Activated CD4-positive, alpha-beta memory T cell treated with anti-CD3 and anti-CD28 coated beads, Interleukin-2, amount 10 ng/mL, durations not matched to agents 7 days and 5 days (primary cell): Measurements from ENCODE around the gene CYP26B1. TPM values are rescaled to one million over a fixed set of nuclear protein-coding genes. Genes with fewer than 3 reads are reported as not detected.

Experiments
- CTCF ChIA-PET: fragments of 350-600 bp; sonication (Branson Sonifier 250); formaldehyde crosslinking; loops from one replicate; lab custom pipeline; 2021; ENCODE audit warnings: antibody characterized with exemption, inconsistent platforms; lab: Charles Lee
- POLR2A ChIA-PET: fragments of 350-600 bp; sonication (Branson Sonifier 250); formaldehyde crosslinking; loops from one replicate; lab custom pipeline; 2021; ENCODE audit warnings: antibody characterized with exemption; lab: Charles Lee
- DNase-seq: peaks from one replicate; pipeline ENCODE4 v3.0.0-alpha.2; 2020
- H3K27ac Mint-ChIP-seq: one replicate; pipeline ENCODE4 v1.8.0; 2021; ENCODE audit warnings: mild to moderate bottlenecking, mixed read lengths
- H3K27me3 Mint-ChIP-seq: one replicate; pipeline ENCODE4 v1.8.0; 2021; ENCODE audit warnings: mixed read lengths
- H3K36me3 Mint-ChIP-seq: one replicate; pipeline ENCODE4 v1.8.0; 2021; ENCODE audit warnings: low read depth, mixed read lengths
- H3K4me1 Mint-ChIP-seq: one replicate; pipeline ENCODE4 v1.8.0; 2021; ENCODE audit warnings: mixed read lengths
- H3K4me3 Mint-ChIP-seq: one replicate; pipeline ENCODE4 v1.8.0; 2021; ENCODE audit warnings: mild to moderate bottlenecking, mixed read lengths
- H3K9me3 Mint-ChIP-seq: one replicate; pipeline ENCODE4 v1.8.0; 2021; ENCODE audit warnings: mixed read lengths
- total RNA-seq, 2 experiments: library from RNA; stranded (reverse); gene quantifications; one replicate each; pipeline ENCODE4 v1.2.3, GENCODE V29; 2021

The CYP26B1 gene, protein sequence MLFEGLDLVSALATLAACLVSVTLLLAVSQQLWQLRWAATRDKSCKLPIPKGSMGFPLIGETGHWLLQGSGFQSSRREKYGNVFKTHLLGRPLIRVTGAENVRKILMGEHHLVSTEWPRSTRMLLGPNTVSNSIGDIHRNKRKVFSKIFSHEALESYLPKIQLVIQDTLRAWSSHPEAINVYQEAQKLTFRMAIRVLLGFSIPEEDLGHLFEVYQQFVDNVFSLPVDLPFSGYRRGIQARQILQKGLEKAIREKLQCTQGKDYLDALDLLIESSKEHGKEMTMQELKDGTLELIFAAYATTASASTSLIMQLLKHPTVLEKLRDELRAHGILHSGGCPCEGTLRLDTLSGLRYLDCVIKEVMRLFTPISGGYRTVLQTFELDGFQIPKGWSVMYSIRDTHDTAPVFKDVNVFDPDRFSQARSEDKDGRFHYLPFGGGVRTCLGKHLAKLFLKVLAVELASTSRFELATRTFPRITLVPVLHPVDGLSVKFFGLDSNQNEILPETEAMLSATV
- total RNA-seq: not detected

DNA sequence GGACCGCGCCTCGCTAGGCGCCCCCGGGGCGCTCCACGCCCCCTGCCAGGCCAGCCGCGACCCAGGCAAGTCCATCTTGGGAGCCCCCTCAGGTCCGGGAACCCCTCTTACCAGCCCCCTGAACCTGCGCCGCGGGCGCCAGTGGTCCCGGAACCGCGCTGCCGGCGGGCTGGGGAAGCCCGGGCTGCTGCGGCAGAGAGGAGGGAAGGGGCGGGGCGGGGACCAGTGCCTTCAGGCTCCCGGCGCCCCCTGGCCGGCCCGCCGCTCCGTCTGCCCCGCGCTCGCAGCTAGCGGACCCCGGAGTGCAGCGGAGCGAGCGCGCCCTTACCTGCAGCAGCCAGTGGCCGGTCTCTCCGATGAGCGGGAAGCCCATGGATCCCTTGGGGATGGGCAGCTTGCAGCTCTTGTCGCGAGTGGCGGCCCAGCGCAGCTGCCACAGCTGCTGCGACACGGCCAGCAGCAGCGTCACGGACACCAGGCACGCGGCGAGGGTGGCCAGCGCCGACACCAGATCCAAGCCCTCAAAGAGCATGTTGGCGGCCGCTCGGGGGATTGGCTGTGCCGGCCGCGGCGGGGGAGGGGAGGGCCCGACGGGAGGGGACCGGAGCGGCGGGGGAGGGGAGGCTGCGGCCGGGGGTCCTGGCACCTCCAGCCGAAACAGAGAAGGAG is at the start of gene CYP26B1:
CYP26B1 (minus strand) TSS at position 560 of the 669 bp plus-strand sequence; CDS start at position 532, 28 bp downstream.
- peak within 1 kb of the TSS; percentile 55 for H3K27ac Mint-ChIP-seq
- H3K36me3 Mint-ChIP-seq: peaks cover 6% of the 10 kb centered on the region
- CTCF ChIA-PET: interaction anchor here (1.5 kb wide), 1 partner anchor 224 kb away, joined by 3 read pairs; no protein-coding TSS in a partner anchor
- peaks cover 34% of the 10 kb centered on the region for H3K4me1 Mint-ChIP-seq
- peaks cover 68% of the 10 kb centered on the region for H3K27me3 Mint-ChIP-seq
- no peaks in the 10 kb centered on the region for H3K9me3 Mint-ChIP-seq
- peak; percentile 11 for DNase-seq
- H3K4me3 Mint-ChIP-seq: peak within 1 kb of the TSS; percentile 61
- POLR2A ChIA-PET: no interaction called here

DNA sequence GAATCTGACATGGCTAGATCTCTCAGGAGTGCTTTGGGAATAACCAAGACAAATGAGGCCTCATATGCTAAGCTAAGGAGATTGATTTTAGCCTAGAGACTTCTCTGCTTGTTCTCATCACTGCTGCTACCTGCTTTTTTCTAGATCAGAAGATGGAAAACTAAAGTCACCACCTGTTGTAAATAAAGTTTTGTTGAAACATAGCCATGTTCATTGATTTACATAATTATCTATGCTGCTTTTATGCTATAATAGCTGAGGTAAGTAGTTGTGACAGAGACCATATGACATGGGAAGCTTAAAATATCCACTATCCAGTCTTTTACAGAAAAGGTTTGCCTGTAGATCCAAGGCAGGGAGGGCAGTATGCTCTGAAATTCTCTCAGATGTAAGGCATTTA is 46.1 kb upstream of the CYP26B1 start:
- no peaks in the 10 kb centered on the region for H3K9me3 Mint-ChIP-seq

DNA sequence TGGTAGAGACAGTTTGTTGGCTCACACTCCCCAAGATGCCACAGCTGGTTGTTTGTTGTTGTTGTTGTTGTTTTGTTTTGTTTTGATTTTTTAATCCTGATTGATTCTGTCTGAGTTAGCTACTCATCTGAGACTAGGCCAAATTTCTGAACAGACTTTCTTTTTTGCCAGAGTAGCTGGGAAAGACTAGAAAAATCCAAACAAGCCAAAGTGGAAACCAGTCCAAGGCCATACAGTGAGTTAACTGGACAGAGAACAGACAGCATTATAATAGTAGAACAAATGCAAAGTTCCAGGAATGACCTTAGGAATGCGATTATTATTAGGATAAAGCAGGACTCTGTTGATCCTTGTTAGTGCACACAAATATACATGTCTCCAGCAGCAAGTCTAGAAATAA is 43.8 kb upstream of the CYP26B1 start:
- H3K36me3 Mint-ChIP-seq: no peaks in the 10 kb centered on the region
- no peak overlapping the region for H3K4me3 Mint-ChIP-seq
- H3K9me3 Mint-ChIP-seq: no peaks in the 10 kb centered on the region
- ChIA-PET CTCF (no interaction called here), POLR2A (no interaction called here)
- no peaks in the 10 kb centered on the region for H3K27me3 Mint-ChIP-seq
- no peak for DNase-seq
- no peaks in the 10 kb centered on the region for H3K4me1 Mint-ChIP-seq
- no peak overlapping the region for H3K27ac Mint-ChIP-seq

More for the DNA sequence above, 46.1 kb upstream of the CYP26B1 start:
- DNase-seq: no peak
- Mint-ChIP-seq H3K36me3 (no peaks in the 10 kb centered on the region), H3K4me1 (no peaks in the 10 kb centered on the region), H3K27me3 (no peaks in the 10 kb centered on the region), H3K27ac (no peak overlapping the region), H3K4me3 (no peak overlapping the region)
- ChIA-PET CTCF (no interaction called here), POLR2A (no interaction called here)

DNA sequence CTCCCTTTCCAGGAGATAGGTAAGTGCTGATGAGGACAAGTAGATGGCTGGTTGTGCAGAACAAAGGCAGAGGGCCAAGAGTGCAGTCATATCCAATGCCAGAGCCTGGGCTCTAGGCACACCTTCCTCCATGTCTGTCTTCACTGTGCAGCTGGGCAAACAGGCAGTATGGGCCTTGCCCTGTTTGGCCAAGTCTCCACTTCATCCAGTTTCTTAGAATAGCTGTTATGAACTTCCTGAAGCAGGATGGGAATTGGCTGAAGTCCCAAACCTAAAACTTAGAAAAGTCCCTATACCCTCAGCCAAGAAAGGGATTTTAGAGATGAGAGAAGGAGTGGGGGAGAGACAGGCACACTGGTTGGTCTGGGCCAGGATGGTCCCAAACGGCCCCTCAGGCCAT is 37.5 kb upstream of the CYP26B1 start:
- DNase-seq: no peak
- no peaks in the 10 kb centered on the region for H3K4me1 Mint-ChIP-seq

DNA sequence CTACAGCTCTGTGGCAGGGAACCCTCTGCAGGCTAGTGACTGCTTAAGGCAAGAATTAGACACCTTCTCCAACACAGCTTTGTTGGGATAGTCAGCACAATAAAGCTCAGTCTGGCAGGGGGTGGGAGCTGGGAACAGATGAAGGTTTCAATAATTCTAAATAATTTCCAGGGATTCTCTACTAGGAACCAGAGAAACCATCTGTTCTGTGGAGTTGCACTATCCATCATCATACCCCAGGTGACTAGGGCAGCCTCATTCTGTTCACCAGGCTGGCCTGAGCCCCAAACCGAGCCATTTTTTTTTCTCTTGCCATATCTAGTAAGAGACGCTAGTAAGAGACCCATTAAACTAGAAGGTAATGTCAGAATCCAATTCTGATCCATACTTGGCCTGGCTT is 35.8 kb upstream of the CYP26B1 start:
- H3K9me3 Mint-ChIP-seq: no peaks in the 10 kb centered on the region
- peaks cover 5% of the 10 kb centered on the region for H3K36me3 Mint-ChIP-seq
- no peak for DNase-seq
- no peak overlapping the region for H3K27ac Mint-ChIP-seq
- H3K27me3 Mint-ChIP-seq: no peaks in the 10 kb centered on the region
- H3K4me3 Mint-ChIP-seq: no peak overlapping the region
- H3K4me1 Mint-ChIP-seq: no peaks in the 10 kb centered on the region
- ChIA-PET POLR2A (no interaction called here), CTCF (no interaction called here)

More for the DNA sequence above, 37.5 kb upstream of the CYP26B1 start:
- Mint-ChIP-seq H3K27me3 (no peaks in the 10 kb centered on the region), H3K9me3 (no peaks in the 10 kb centered on the region), H3K36me3 (no peaks in the 10 kb centered on the region), H3K4me3 (no peak overlapping the region), H3K27ac (no peak overlapping the region)
- ChIA-PET POLR2A (no interaction called here), CTCF (no interaction called here)

DNA sequence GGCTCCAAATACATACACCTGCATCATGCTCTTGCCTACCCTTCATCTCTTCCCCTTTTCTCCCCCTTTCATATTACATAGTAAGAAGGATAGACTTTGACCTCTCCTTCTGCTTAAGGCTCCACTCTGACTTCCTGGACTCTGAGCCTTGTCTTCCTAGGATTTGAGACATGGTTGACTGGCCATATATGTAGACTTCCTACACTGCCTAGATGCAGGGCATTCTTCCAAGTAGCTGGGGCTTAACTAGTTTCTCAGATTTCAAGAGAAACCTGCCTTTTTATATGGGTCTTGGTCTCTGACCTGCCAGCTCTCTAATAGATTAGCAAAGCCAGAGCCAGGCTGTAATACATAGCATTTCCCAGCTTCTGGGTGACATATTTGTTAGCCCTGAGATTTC is 35.4 kb upstream of the CYP26B1 start:
- DNase-seq: no peak
- no peaks in the 10 kb centered on the region for H3K27me3 Mint-ChIP-seq
- ChIA-PET CTCF (no interaction called here), POLR2A (no interaction called here)
- H3K9me3 Mint-ChIP-seq: no peaks in the 10 kb centered on the region
- no peak overlapping the region for H3K27ac Mint-ChIP-seq
- H3K4me3 Mint-ChIP-seq: no peak overlapping the region
- H3K36me3 Mint-ChIP-seq: peaks cover 5% of the 10 kb centered on the region
- no peaks in the 10 kb centered on the region for H3K4me1 Mint-ChIP-seq

DNA sequence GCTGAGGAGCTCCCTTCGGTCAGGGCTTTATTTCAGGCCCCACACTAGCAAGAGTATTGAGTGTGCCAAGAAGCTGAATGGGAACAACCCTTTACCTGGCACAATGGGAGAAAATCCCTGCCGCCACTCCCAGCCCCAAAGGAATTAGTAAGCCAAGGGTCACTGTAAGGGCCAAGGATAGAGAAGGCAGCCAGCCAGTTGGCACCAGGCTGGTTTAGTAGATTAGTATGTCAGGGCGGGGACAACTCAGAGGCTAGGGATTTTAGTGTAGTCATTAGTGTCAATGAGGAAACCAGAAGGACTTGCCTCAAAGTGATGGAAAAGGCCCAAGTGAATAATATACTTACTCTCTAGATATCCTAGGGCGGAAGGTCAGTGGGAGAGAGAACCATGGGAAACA is 34.9 kb upstream of the CYP26B1 start:
- CTCF ChIA-PET: no interaction called here
- Mint-ChIP-seq H3K4me3 (no peak overlapping the region), H3K27me3 (no peaks in the 10 kb centered on the region)

DNA sequence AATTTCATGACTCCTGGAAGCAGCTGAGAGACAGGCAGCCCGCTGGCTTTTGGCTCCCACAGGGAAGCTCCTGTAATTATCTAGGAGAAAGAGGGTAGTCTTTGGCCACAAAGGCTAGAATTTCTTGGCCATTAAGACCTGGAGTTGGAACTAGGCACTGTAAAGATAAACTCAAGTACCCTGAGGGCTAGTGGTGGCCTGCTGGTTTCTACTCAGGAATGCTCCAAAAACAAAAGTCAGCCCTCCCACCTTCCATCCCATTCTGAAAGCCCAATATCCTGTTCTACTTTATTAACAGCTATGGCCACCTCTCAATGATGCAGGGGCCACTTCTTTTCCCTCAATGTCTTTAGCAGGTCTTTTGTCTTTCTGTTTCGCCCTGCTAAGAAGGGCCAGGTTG is 34.0 kb upstream of the CYP26B1 start:
- no peaks in the 10 kb centered on the region for H3K9me3 Mint-ChIP-seq
- POLR2A ChIA-PET: no interaction called here
- CTCF ChIA-PET: no interaction called here

More for the DNA sequence above, 34.9 kb upstream of the CYP26B1 start:
- POLR2A ChIA-PET: no interaction called here
- H3K4me1 Mint-ChIP-seq: no peaks in the 10 kb centered on the region
- H3K27ac Mint-ChIP-seq: no peak overlapping the region
- peaks cover 5% of the 10 kb centered on the region for H3K36me3 Mint-ChIP-seq
- no peaks in the 10 kb centered on the region for H3K9me3 Mint-ChIP-seq
- no peak for DNase-seq

DNA sequence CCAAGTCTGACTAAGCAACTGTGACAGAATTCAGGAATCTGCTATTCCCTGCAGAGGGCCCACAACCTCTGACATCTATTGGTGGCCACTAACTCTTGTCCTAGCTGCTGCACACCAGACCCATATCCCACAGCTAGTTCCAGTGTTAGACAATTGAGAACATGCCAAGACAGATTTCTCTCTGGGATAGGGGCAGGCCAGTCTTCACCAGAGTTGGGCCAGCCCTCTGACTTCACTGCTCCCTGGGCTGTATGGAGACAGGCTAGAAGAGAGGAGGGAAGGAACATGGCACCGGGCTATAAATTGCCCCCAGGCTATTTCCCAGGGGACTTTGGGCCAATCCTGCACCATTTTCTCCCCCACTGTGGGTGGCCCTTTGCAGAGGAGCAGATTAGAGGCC is 32.7 kb upstream of the CYP26B1 start:
- H3K27ac Mint-ChIP-seq: no peak overlapping the region
- H3K4me1 Mint-ChIP-seq: no peaks in the 10 kb centered on the region
- H3K4me3 Mint-ChIP-seq: no peak overlapping the region
- H3K27me3 Mint-ChIP-seq: no peaks in the 10 kb centered on the region
- DNase-seq: no peak
- no peaks in the 10 kb centered on the region for H3K9me3 Mint-ChIP-seq
- ChIA-PET POLR2A (no interaction called here), CTCF (no interaction called here)
- H3K36me3 Mint-ChIP-seq: peaks cover 5% of the 10 kb centered on the region

More for the DNA sequence above, 34.0 kb upstream of the CYP26B1 start:
- Mint-ChIP-seq H3K36me3 (peaks cover 5% of the 10 kb centered on the region), H3K27me3 (no peaks in the 10 kb centered on the region), H3K4me3 (no peak overlapping the region), H3K27ac (no peak overlapping the region), H3K4me1 (no peaks in the 10 kb centered on the region)
- no peak for DNase-seq

DNA sequence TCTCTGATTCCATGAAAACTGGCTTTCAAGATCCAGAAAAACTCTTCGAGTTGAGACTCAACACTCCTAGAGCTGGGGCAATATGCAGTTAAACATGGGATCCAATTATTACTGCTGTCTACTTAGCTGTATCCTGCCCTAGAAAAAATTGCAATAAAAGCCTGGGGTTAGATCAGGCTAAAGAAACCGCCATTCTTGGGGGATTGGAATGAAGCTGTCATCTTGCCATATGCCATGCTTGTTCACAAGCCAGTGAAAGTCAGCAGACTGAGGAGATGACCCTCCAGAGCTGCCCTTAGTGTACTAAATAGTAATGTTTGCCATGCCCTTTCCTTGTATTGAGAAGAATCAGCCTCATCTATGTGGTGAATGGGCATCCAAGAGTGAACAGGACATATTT is 30.9 kb upstream of the CYP26B1 start:
- no peaks in the 10 kb centered on the region for H3K9me3 Mint-ChIP-seq
- POLR2A ChIA-PET: no interaction called here

DNA sequence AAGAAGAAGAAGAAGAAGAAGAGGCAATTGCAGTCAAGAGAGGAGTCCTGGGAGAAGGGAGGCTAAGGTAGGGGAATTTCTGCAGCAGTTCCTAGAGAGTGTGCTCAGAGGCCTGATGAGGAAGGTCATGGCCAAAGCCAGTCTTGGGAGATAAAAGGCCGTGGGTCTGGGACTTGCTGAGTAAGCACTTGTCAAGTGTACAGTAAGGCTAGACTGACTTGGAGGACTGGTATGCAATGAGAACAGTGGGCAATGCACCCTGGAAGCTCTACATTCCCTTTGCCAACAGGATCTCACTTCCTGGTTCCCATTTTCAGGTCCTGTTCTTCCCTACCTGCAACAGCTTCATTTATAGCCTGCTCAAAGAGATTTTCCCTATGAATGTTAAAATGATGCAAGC is 28.6 kb upstream of the CYP26B1 start:
- Mint-ChIP-seq H3K27ac (no peak overlapping the region), H3K4me1 (no peaks in the 10 kb centered on the region), H3K36me3 (peaks cover 5% of the 10 kb centered on the region), H3K9me3 (no peaks in the 10 kb centered on the region), H3K4me3 (no peak overlapping the region), H3K27me3 (no peaks in the 10 kb centered on the region)
- CTCF ChIA-PET: no interaction called here
- no peak for DNase-seq
- POLR2A ChIA-PET: no interaction called here

More for the DNA sequence above, 30.9 kb upstream of the CYP26B1 start:
- Mint-ChIP-seq H3K27ac (no peak overlapping the region), H3K4me1 (no peaks in the 10 kb centered on the region), H3K27me3 (no peaks in the 10 kb centered on the region), H3K36me3 (peaks cover 5% of the 10 kb centered on the region), H3K4me3 (no peak overlapping the region)
- no peak for DNase-seq
- CTCF ChIA-PET: no interaction called here

DNA sequence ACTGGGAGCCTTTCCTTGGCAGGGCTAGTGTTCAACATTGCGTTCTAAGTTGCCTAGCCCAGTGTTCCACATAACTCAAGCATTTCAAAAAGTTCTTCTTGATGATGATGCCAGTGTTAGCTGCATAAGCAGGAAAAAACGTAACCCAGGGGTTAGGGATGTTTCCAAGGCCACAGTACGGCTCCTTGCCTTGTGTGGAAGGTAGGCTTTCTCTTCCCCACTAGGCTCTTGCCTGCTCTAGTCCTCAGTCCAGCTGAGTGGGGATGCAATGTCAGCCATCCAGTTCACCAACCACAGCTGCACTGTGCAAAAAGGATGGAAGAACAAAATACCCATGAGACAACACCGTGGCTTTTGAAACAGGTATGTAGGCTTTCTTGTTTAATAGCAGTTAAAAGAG is 28.0 kb upstream of the CYP26B1 start:
- Mint-ChIP-seq H3K36me3 (peaks cover 5% of the 10 kb centered on the region), H3K4me3 (no peak overlapping the region), H3K9me3 (no peaks in the 10 kb centered on the region), H3K4me1 (no peaks in the 10 kb centered on the region), H3K27ac (no peak overlapping the region), H3K27me3 (no peaks in the 10 kb centered on the region)
- CTCF ChIA-PET: no interaction called here
- POLR2A ChIA-PET: no interaction called here
- DNase-seq: no peak

DNA sequence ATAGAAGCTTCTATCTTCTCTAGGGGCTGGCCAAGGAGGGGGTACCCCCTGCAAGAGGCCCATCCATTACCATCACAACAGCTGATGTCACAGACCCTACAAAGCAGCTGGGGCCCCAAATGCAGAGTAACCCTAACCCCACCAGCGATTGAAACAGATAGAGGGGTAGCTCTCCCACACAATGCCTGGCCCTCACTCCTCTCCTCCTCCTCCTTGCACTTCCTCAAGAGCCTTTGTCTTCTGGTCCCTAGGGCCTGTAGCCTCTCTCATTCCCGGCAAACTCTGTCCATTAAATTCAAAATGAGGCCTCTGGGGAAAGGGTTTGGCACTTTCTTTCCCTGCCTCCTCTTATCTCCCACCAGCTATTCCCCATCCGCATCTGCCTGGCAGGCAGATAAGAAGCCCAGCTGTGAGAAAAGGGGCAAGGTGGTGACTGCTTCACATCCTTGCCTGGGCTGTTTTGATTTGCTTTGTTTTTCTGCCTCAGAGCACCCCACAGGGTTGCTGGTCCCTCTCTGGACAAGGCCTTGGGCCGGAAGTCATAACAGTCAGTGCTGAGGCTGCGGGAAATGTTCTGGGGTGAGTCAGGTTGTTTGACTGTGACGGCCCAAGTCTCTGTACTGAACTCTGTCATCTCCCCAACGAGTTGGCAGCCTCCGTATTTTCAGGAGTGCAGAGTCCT is 26.1 kb upstream of the CYP26B1 start:
- no peaks in the 10 kb centered on the region for H3K36me3 Mint-ChIP-seq
- no peak overlapping the region for H3K4me3 Mint-ChIP-seq
- DNase-seq: no peak
- H3K27me3 Mint-ChIP-seq: no peaks in the 10 kb centered on the region
- ChIA-PET POLR2A (no interaction called here), CTCF (no interaction called here)
- H3K27ac Mint-ChIP-seq: no peak overlapping the region
- H3K9me3 Mint-ChIP-seq: no peaks in the 10 kb centered on the region
- H3K4me1 Mint-ChIP-seq: no peaks in the 10 kb centered on the region
